GM19438 (cell line): ENCODE data around the gene SCMH1.
"Not testable (repeated sequence)": the region's sequence is repeated elsewhere in the genome, so short reads cannot be mapped to it uniquely, and the experiment has no call there.

ENCODE experiments used
- ATAC-seq: cut with Tn5 transposase; IDR thresholded peaks from one replicate; pipeline ENCODE4 v1.9.1; 2021; ENCODE audit warnings: low read depth; ENCODE audit not compliant: unreplicated experiment

The SCMH1 gene

GRCh38 chr1:41158966-41159365 is 83.1 kb downstream of the SCMH1 start:
- no peak for ATAC-seq

GRCh38 chr1:41158147-41158875 is 83.8 kb downstream of the SCMH1 start:
- ATAC-seq, result no peak

DNA sequence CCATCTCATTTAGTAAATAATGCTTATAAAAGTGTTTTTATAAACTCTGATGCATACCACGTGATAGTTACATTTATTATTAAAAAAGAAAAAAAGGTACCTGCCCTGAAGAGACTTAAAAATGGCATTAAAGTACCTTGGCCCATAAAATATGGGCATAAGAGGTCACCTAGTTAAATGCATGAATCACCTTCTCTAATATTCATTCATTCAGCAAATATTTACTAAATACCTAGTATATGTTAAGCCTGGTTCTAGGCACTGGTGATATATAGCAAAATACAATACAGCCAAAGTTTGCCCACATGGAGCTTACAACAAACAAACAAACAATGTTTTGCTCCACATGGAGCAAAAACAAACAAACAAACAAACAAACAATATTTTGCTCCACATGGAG is 87.0 kb downstream of the SCMH1 start:
- ATAC-seq, result no peak

GRCh38 chr1:41153750-41154274 is 88.3 kb downstream of the SCMH1 start:
- ATAC-seq, result no peak

DNA sequence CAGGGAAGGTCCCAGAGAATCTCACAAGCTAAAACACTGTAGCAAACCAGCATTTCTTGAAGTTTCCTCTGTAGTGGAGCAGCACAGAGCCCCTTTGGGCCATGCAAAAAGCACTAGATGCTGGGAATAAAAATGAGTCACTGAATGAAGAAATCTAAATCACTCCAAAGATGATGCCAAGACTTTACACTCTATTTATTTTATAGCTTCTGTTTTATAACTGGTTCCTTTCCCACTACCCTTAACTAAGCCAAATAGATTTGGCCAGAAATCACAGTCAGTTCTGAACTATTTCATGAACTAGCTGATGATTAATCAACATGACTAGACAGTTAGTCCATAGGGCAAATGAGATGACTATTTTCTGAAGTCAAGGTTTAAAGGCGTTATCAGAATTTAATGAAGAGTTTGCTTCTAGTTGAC is 89.5 kb downstream of the SCMH1 start:
- ATAC-seq, result no peak

DNA sequence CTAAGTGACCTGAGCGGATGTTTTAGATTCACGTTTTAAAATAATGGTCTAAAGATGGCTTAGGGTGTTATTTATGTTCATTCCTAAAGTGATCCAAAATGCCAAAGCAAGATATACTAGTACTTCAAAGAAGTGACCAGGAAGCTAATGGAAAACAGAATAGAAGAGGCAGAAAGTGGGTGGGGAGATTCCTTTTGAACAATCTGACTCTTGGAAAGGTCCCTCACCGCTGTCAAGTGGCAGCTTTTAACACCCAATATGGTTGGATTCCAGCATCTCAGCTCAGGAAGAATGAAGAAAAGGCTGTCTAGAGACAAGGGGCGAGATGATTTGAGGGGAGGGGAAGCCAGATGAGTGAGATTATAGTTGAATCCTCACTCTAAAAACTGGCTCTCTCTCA is 90.3 kb downstream of the SCMH1 start:
- ATAC-seq, result no peak

GRCh38 chr1:41149570-41149969 is 92.5 kb downstream of the SCMH1 start:
- ATAC-seq, result no peak

DNA sequence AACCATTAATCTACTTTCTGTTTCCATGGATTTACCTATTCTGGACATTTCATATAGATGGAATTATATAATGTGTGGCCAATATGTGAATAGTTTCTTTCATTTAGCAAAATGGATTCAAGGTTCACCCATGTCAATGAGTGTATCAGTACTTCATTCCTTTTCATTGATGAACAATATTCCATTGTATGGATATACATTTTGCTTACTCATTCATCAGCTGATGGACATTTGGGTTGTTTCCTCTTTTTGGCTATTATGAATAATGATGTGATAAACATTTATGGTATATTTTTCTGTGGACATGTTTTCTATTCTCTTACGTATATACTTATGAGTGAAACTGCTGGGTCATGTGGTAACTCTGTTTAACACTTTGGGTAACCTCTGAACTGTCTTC is 97.8 kb downstream of the SCMH1 start:
- no peak for ATAC-seq

- no peak for ATAC-seq
Measured at GRCh38 chr1:41138549-41138948, 103.6 kb downstream of the SCMH1 start.

DNA sequence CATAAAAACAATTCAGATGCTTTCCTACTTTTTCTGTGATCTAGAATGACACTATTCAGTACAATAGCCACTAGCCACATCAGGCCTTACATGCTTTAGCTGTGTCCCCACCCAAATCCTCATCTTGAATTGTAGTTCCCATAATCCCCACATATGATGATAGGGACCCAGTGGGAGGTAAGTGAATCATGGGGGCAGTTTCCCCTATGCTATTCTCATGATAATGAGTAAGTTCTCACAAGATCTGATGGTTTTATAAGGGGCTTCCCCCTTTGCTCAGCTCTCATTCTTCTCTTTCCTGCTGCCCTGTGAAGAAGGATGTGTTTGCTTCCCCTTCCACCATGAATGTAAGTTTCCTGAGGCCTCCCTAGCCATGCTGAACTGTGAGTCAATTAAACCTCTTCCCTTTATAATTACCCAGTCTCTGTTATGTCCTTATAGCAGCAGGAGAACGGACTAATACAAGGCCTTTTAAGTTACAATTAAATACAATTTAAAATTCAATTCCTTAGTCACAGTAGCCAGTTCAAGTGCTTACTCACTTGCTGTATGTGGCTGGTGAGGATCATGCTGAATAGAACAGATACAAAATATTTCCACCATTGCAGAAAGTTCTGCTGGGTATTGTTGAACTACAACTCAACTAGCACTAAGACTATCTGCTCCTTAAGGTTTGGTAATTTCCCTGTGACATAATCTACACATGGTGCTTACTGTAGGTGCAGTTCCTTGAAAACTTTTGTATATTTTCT is 106.7 kb downstream of the SCMH1 start:
- ATAC-seq, result no peak

DNA sequence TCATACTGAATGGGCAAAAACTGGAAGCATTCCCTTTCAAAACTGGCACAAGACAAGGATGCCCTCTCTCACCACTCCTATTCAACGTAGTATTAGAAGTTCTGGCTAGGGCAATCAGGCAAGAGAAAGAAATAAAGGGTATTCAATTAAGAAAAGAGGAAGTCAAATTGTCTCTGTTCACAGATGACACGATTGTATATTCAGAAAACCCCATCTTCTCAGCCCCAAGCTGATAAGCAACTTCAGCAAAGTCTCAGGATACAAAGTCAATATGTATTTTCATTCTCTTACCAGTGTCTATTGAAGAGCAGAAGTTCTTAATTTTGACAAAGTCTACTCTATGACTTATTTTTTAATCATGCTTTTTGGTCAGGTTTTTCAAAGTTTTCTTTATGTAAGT is 107.8 kb downstream of the SCMH1 start:
- not testable (repeated sequence) for ATAC-seq

DNA sequence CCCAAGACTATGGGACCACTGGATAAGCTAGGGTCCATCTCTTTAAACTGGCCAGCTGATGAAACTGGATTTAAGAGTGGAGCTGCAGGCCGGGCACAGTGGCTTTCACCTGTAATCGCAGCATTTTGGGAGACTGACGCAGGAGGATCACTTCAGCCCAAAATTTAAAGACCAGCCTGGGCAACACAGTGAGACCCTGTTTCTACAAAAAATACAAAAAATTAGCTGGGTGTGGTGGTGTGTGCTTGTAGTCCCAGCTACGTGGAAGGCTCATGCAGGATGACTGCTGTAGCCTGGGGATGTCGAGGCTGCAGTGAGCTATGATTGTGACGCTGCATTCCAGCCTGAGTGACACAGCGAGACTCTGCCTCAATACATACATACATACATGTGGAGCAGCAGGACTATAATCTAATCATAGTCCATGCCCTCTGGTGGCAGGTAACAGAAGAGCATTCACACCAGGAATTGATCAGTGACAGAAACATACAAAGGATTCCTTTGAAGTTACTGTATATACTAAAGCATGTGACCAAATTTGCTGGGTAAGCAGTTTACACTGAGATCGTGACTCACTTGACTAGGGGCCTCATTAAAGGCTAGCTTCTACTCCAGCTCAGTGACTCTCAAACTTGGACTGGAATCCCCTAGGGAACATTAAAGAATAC is 119.1 kb downstream of the SCMH1 start:
- ATAC-seq, result no peak

DNA sequence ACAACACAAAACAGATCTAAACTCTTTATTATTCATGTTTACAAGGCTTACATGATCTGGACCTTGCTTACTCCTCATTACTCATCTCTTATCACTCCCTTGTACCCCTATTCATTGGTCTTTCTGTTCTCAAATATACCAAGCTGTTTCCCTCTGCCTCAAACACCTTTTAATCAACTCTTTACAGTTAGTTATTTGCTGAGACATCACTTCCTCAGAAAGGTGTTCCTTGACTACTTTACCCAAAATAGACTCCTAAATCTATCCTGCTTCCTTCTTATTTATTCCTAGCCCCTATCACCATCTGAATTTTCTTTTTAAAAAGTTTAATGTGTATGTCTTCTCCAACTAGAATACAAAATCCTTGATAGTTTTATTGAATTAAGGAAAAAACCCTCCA is 120.0 kb downstream of the SCMH1 start:
- ATAC-seq, result no peak

GRCh38 chr1:41118645-41119044 is 123.5 kb downstream of the SCMH1 start:
- no peak for ATAC-seq

DNA sequence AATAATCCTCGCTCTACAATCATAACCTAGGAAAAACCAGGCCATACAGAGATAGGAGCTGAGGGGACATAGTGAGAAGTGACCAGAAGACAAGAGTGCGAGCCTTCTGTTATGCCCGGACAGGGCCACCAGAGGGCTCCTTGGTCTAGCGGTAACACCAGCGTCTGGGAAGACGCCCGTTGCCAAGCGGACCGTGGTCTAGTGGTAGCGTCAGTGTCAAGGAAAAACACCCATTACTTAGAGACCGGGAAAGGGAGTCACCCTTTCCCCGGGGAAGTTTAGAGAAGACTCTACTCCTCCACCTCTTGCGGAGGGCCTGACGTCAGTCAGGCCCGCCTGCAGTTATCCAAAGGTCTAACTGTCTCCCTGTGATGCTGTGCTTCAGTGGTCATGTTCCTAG is 124.9 kb downstream of the SCMH1 start:
- not testable (repeated sequence) for ATAC-seq

DNA sequence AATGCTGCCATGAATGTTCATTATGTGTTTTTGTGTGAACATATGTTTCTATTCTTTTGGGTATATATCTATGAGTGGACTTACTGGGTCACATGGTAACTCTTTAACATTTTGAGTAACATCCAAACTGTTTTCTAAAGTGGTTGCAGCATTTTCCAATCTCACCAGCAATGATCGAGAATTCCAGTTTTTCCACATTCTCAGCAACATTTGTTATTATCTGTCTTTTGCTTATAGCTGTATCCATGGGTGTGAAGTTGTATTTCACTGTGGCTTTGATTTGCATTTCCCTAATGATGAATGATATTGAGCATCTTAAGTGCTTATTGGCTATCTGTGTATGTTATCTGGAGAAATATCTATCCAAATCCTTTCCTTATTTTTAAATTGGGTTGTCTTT is 131.4 kb downstream of the SCMH1 start:
- ATAC-seq, result no peak

- no peak for ATAC-seq
Measured at GRCh38 chr1:41110286-41110685, 131.8 kb downstream of the SCMH1 start.

GRCh38 chr1:41109310-41110197 is 132.6 kb downstream of the SCMH1 start:
- ATAC-seq, result no peak

DNA sequence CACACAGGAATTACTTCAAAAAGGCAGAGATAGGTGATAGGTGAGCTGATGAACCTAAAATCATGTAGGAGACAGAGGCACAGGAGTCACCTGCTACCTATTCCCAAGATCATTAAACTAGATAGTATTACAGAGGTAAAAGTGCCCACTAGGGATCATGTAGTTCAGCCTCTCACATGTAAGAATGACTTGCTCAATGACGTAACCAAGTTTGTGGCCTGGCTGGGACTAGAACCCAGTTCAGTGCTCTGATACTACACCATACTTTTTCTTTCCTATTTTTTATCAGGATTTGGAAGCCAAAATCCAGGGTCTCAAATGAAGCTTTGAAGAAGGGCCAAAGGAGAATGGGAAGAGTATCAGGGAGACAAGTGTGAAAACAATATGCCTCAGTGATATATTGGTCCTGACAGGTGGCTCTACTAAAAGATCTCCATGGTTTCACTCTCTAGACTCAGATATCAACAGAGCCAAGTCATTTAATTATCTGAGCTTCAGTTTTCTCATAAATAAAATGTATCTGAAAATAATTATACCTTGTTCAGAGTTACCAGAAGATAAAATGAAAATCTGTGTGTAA is 133.3 kb downstream of the SCMH1 start:
- no peak for ATAC-seq

DNA sequence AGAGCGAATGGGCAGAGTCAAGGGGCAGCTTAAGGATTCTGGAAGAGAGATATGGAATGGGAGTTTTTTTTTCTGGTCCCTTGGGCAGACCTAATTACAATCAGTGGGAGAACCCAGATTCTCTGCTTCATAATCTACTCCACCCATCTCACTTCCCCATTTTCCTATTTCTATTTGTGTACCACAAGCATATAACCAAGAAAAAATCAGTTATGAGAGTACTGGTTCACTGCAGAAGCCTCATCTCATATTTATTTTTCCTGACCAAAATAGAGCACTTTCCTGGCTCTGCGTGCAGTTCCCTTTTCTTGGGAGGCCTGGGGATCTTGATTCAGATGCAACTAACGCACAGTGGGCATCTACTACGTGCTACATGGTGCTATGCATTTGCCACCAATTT is 138.3 kb downstream of the SCMH1 start:
- no peak for ATAC-seq
